ENCODE data around the gene MNT.
A peak's percentile ranks its signal among the peaks of the same experiment; 100 is the strongest.

MNT gene

GRCh38 chr17:2415081-2415480 lies 14.2 kb upstream of the MNT start:
- DNase-seq: no peak

GRCh38 chr17:2414446-2415064 lies 13.7 kb upstream of the MNT start:
- DNase-seq: no peak

GRCh38 chr17:2412561-2413021 lies 11.7 kb upstream of the MNT start:
- DNase-seq: no peak

GRCh38 chr17:2410951-2411350 lies 10.1 kb upstream of the MNT start:
- no peak for DNase-seq

GRCh38 chr17:2406903-2407790 lies 6.3 kb upstream of the MNT start:
- no peak for DNase-seq

GRCh38 chr17:2406271-2406902 lies 5.5 kb upstream of the MNT start:
- no peak for DNase-seq

GRCh38 chr17:2405247-2405926 lies 4.5 kb upstream of the MNT start:
- no peak for DNase-seq

- no peak for DNase-seq
Measured at GRCh38 chr17:2403044-2403443, 2.2 kb upstream of the MNT start.

GRCh38 chr17:2402544-2402943 lies 1.7 kb upstream of the MNT start:
- no peak for DNase-seq

- DNase-seq: peak; percentile 99 to 100
Measured at GRCh38 chr17:2401426-2402221, 764 bp upstream of the MNT start.

GRCh38 chr17:2400474-2400866 lies 390 bp downstream of the MNT start:
- peak; percentile 39 to 52 for DNase-seq

- DNase-seq: peak; percentile 95
Measured at GRCh38 chr17:2399572-2400473, 1.0 kb downstream of the MNT start.

GRCh38 chr17:2398655-2399571 lies 1.9 kb downstream of the MNT start:
- DNase-seq: peak; percentile 69 to 72

- DNase-seq: no peak
Measured at GRCh38 chr17:2398182-2398581, 2.7 kb downstream of the MNT start.

- no peak for DNase-seq
Measured at GRCh38 chr17:2397247-2398171, 3.4 kb downstream of the MNT start.

- peak; percentile 58 to 86 for DNase-seq
Measured at GRCh38 chr17:2396568-2397246, 4.2 kb downstream of the MNT start.

- no peak for DNase-seq
Measured at GRCh38 chr17:2396192-2396567, 4.7 kb downstream of the MNT start.
